ENCODE data around the gene SLC38A2.
A peak's percentile ranks its signal among the peaks of the same experiment; 100 is the strongest.

Gene SLC38A2

GRCh38 chr12:46370792-46371717 lies 1.5 kb downstream of the SLC38A2 start (continued):
- TF ChIP-seq ATF2 (tag by site-specific recombination; IDR thresholded peaks at IDR 0.05; ENCODE audit: low read depth) (no peak), SCRT2 (tag by site-specific recombination; IDR thresholded peaks at IDR 0.05) (no peak), KLF1 (tag by site-specific recombination; IDR thresholded peaks at IDR 0.05) (peak; percentile 51), ZNF692 (tag by site-specific recombination; IDR thresholded peaks at IDR 0.05) (peak; percentile 65; the same call in 1 of the 2 replicates)

- CTCF ChIA-PET = interaction anchor here (0.7 to 0.9 kb wide), 3 partner anchors 13 to 308 kb away, joined by 3 read pairs; no protein-coding TSS in a partner anchor
- POLR2A ChIA-PET = interaction anchor here (0.6 to 2.3 kb wide), 6 partner anchors 12 to 304 kb away, joined by 3 to 9 read pairs (median 4); no protein-coding TSS in a partner anchor
- TF ChIP-seq ZNF596 (tag by site-specific recombination; IDR thresholded peaks at IDR 0.05) (no peak), ZNF514 (tag by site-specific recombination; IDR thresholded peaks at IDR 0.05) (no peak), ZNF184 (tag by site-specific recombination; IDR thresholded peaks at IDR 0.05) (no peak), ZNF501 (tag by site-specific recombination; IDR thresholded peaks at IDR 0.05) (no peak), ZNF354C (tag by site-specific recombination; IDR thresholded peaks at IDR 0.05; ENCODE audit: borderline replicate concordance, low read depth) (no peak), KLF10 (tag by site-specific recombination; IDR thresholded peaks at IDR 0.05) (no peak), ZSCAN23 (tag by site-specific recombination; IDR thresholded peaks at IDR 0.05) (no peak), ZNF76 (tag by site-specific recombination; IDR thresholded peaks at IDR 0.05; ENCODE audit: borderline replicate concordance, low read depth) (no peak), ZNF785 (tag by site-specific recombination; IDR thresholded peaks at IDR 0.05) (no peak), ZNF449 (tag by site-specific recombination; IDR thresholded peaks at IDR 0.05) (no peak), ZNF221 (tag by site-specific recombination; IDR thresholded peaks at IDR 0.05; ENCODE audit: borderline replicate concordance) (no peak), GLI4 (tag by site-specific recombination; IDR thresholded peaks at IDR 0.05) (no peak), INSM2 (tag by site-specific recombination; IDR thresholded peaks at IDR 0.05) (no peak)
- Histone ChIP-seq H3K9me3 (ENCODE audit: control insufficient read depth, insufficient read depth, low read depth, low read length) (no peaks in the 10 kb centered on the region), H3K4me3 (ENCODE audit: low read depth, low read length) (peak overlapping the region; percentile 96), H3K36me3 (ENCODE audit: control insufficient read depth in 2 of 2, insufficient read depth in 1 of 2, low read length in 2 of 2) (peaks cover 28 to 58% of the 10 kb centered on the region in 2 experiments), H3K27ac (ENCODE audit: extremely low read depth, low read depth, low read length) (no peak overlapping the region), H3K4me1 (ENCODE audit: control insufficient read depth, insufficient read depth, low read length) (peaks cover 35% of the 10 kb centered on the region)
Measured at GRCh38 chr12:46370380-46370734, 2.2 kb downstream of the SLC38A2 start.
